WTC11 (cell line): Measurements from ENCODE around the gene ATP11A. TPM values are rescaled to one million over a fixed set of nuclear protein-coding genes. Genes with fewer than 3 reads are reported as not detected.

Experiments
- ATAC-seq: fragments of 200-7000 bp; cut with Tn5 transposase; 2 replicates; pipeline ENCODE4 v1.10.0; 2021; ENCODE audit warnings: mild to moderate bottlenecking, moderate library complexity
- CTCF ChIA-PET: fragments of 300-600 bp; sonication (Branson Sonifier 250); formaldehyde crosslinking; loops from one replicate; lab custom pipeline; 2021; ENCODE audit warnings: antibody characterized with exemption; lab: Charles Lee
- POLR2A ChIA-PET: fragments of 350-600 bp; sonication (Branson Sonifier 250); formaldehyde crosslinking; loops from one replicate; lab custom pipeline; 2021; ENCODE audit warnings: antibody characterized with exemption; lab: Charles Lee
- DNase-seq: peaks from one replicate; pipeline ENCODE4 v3.0.0; 2021; ENCODE audit warnings: low spot score
- H3K27ac Mint-ChIP-seq: 2 replicates; pipeline ENCODE4 v1.8.0; 2021; ENCODE audit warnings: mixed read lengths
- H3K27me3 Mint-ChIP-seq: 2 replicates; pipeline ENCODE4 v1.8.0; 2021; ENCODE audit warnings: low read depth, mild to moderate bottlenecking, moderate library complexity, mixed read lengths
- H3K36me3 Mint-ChIP-seq: 2 replicates; pipeline ENCODE4 v1.8.0; 2021; ENCODE audit warnings: mixed read lengths
- H3K4me1 Mint-ChIP-seq: 2 replicates; pipeline ENCODE4 v1.8.0; 2022; ENCODE audit warnings: mixed read lengths
- H3K4me3 Mint-ChIP-seq: 2 replicates; pipeline ENCODE4 v1.8.0; 2021; ENCODE audit warnings: mild to moderate bottlenecking, moderate library complexity, mixed read lengths
- H3K9me3 Mint-ChIP-seq: 2 replicates; pipeline ENCODE4 v1.8.0; 2021; ENCODE audit warnings: mixed read lengths
- EMX1 ChIP-seq: fragments of 250-450 bp; sonication (Bioruptor Pico); IDR thresholded peaks from 2 replicates; pipeline ENCODE4 v1.8.0; 2021; ENCODE audit warnings: mild to moderate bottlenecking
- ESRRA ChIP-seq: sonication (generic); formaldehyde crosslinking; IDR thresholded peaks from 2 replicates; pipeline ENCODE4 v1.8.1; 2022; ENCODE audit warnings: mild to moderate bottlenecking, missing genetic modification reagents, borderline replicate concordance
- FOXJ3 ChIP-seq: sonication (generic); formaldehyde crosslinking; IDR thresholded peaks from 2 replicates; pipeline ENCODE4 v1.9.0; 2021; ENCODE audit warnings: missing genetic modification reagents, mild to moderate bottlenecking, borderline replicate concordance
- JUN ChIP-seq: sonication (generic); formaldehyde crosslinking; IDR thresholded peaks from 2 replicates; pipeline ENCODE4 v1.8.0; 2023; ENCODE audit warnings: mild to moderate bottlenecking, missing genetic modification reagents
- KAT7 ChIP-seq: sonication (generic); formaldehyde crosslinking; IDR thresholded peaks from 2 replicates; pipeline ENCODE4 v1.8.1; 2023; ENCODE audit warnings: missing genetic modification reagents, mild to moderate bottlenecking, borderline replicate concordance
- OVOL2 ChIP-seq: fragments of 250-450 bp; sonication (Bioruptor Pico); IDR thresholded peaks from 2 replicates; pipeline ENCODE4 v1.9.0; 2021; ENCODE audit warnings: mild to moderate bottlenecking, borderline replicate concordance
- RORB ChIP-seq: fragments of 250-450 bp; sonication (Bioruptor Pico); IDR thresholded peaks from 2 replicates; pipeline ENCODE4 v1.9.0; 2021; ENCODE audit warnings: mild to moderate bottlenecking
- SP1 ChIP-seq: sonication (generic); formaldehyde crosslinking; conservative IDR thresholded peaks from 2 replicates; pipeline ENCODE4 v1.8.1; 2022; ENCODE audit warnings: missing genetic modification reagents
- ZNF138 ChIP-seq: sonication (generic); formaldehyde crosslinking; conservative IDR thresholded peaks from 2 replicates; pipeline ENCODE4 v1.8.1; 2022; ENCODE audit warnings: mild to moderate bottlenecking, moderate library complexity, missing genetic modification reagents
- ZNF219 ChIP-seq: sonication (generic); formaldehyde crosslinking; IDR thresholded peaks from 2 replicates; pipeline ENCODE4 v1.8.0; 2023; ENCODE audit warnings: missing genetic modification reagents, mild to moderate bottlenecking, borderline replicate concordance
- ZNF317 ChIP-seq: sonication (generic); formaldehyde crosslinking; IDR thresholded peaks from 2 replicates; pipeline ENCODE4 v1.8.1; 2023; ENCODE audit warnings: low read depth, mild to moderate bottlenecking, moderate library complexity, missing genetic modification reagents, borderline replicate concordance
- ZNF396 ChIP-seq: fragments of 250-450 bp; sonication (Bioruptor Pico); IDR thresholded peaks from 2 replicates; pipeline ENCODE4 v1.8.0; 2021; ENCODE audit warnings: mild to moderate bottlenecking, moderate library complexity, borderline replicate concordance
- ZNF423 ChIP-seq: fragments of 250-450 bp; sonication (Bioruptor Pico); IDR thresholded peaks from 2 replicates; pipeline ENCODE4 v2.1.2; 2022; ENCODE audit warnings: mild to moderate bottlenecking, moderate library complexity
- total RNA-seq: library from RNA; stranded (reverse); gene quantifications from 3 replicates; pipeline ENCODE4 v1.2.3, GENCODE V29; 2021
- TF ChIP-seq, protein P1 (sequence below): fragments of 250-450 bp; sonication (Bioruptor Pico); IDR thresholded peaks from 2 replicates; pipeline ENCODE4 v2.1.2; 2022; ENCODE audit warnings: mild to moderate bottlenecking, moderate library complexity
- TF ChIP-seq, protein P2 (sequence below): sonication (generic); formaldehyde crosslinking; IDR thresholded peaks from 2 replicates; pipeline ENCODE4 v1.8.1; 2022; ENCODE audit warnings: mild to moderate bottlenecking, missing genetic modification reagents, moderate library complexity, borderline replicate concordance
- TF ChIP-seq, protein P3 (sequence below): fragments of 250-450 bp; sonication (Bioruptor Pico); IDR thresholded peaks from 2 replicates; pipeline ENCODE4 v1.9.0; 2021; ENCODE audit warnings: mild to moderate bottlenecking
- TF ChIP-seq, protein P4 (sequence below): sonication (generic); formaldehyde crosslinking; IDR thresholded peaks from 2 replicates; pipeline ENCODE4 v1.8.1; 2023; ENCODE audit warnings: mild to moderate bottlenecking, missing genetic modification reagents, borderline replicate concordance
- TF ChIP-seq, protein P5 (sequence below): fragments of 200-600 bp; IDR thresholded peaks from 2 replicates; pipeline ENCODE4 v1.8.0; 2022; ENCODE audit warnings: antibody characterized with exemption

ATP11A gene
- total RNA-seq, 1 experiment from 2014 or later: 100 TPM

DNA sequence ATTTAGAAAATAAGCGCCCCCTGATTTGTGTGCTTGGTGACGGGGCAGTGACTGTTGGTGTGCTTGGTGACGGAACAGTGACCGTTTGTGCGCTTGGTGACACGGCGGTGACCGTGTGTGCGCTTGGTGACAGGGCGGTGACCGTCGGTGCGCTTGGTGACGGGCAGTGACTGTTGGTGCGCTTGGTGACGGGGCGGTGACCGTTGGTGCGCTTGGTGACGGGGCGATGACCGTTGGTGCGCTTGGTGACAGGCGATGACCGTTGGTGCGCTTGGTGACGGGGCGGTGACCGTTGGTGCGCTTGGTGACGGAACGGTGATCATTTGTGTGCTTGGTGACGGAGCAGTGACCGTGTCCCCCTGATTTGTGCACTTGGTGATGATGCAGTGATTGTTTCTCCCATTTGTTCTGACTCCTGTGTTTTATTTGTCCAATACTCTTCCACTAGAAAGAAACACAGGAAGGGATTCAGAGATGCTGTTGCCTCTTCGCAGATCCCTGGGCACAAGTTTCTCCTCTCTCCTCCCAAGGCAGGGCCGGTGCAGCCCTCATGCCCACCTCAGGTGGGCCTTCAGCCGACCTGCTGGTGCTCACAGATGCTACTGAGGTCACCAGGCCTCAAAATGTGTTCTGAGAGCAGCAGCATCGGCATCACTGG is 128.3 kb downstream of the ATP11A start:
- no peak for DNase-seq
- Mint-ChIP-seq H3K9me3 (peaks cover 29% of the 10 kb centered on the region), H3K36me3 (peaks cover 83% of the 10 kb centered on the region), H3K4me3 (no peak overlapping the region), H3K4me1 (no peaks in the 10 kb centered on the region), H3K27ac (no peak overlapping the region), H3K27me3 (no peaks in the 10 kb centered on the region)
- CTCF ChIA-PET: no interaction called here
- ATAC-seq: no peak
- TF ChIP-seq, protein P1, sequence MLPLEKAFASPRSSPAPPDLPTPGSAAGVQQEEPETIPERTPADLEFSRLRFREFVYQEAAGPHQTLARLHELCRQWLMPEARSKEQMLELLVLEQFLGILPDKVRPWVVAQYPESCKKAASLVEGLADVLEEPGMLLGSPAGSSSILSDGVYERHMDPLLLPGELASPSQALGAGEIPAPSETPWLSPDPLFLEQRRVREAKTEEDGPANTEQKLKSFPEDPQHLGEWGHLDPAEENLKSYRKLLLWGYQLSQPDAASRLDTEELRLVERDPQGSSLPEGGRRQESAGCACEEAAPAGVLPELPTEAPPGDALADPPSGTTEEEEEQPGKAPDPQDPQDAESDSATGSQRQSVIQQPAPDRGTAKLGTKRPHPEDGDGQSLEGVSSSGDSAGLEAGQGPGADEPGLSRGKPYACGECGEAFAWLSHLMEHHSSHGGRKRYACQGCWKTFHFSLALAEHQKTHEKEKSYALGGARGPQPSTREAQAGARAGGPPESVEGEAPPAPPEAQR (CRISPR knock-in tag): no peak
- no peak for TF ChIP-seq FOXJ3
- TF ChIP-seq KAT7 (CRISPR knock-in tag): no peak
- no peak for TF ChIP-seq ZNF219
- TF ChIP-seq RORB: no peak
- TF ChIP-seq JUN (CRISPR knock-in tag): no peak
- TF ChIP-seq ZNF396 (CRISPR knock-in tag): no peak
- TF ChIP-seq, protein P2, sequence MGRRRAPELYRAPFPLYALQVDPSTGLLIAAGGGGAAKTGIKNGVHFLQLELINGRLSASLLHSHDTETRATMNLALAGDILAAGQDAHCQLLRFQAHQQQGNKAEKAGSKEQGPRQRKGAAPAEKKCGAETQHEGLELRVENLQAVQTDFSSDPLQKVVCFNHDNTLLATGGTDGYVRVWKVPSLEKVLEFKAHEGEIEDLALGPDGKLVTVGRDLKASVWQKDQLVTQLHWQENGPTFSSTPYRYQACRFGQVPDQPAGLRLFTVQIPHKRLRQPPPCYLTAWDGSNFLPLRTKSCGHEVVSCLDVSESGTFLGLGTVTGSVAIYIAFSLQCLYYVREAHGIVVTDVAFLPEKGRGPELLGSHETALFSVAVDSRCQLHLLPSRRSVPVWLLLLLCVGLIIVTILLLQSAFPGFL (CRISPR knock-in tag): no peak
- POLR2A ChIA-PET: no interaction called here

DNA sequence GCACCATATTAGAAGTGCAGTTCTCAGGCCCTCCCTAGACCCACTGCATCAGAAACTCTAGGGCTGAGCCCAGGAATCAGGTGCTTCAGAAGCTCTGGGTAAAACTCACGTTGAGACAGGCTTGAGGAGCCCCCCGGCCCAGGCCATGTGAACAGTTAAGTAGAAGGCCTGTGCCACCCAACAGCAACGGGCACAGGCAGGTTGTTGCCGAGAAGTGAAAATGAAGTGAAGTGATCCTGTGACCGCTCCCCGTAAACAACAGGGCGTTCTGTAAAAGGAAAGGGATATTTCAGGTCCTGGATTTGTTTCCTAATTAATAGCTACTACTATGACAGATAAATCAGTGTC is 128.8 kb downstream of the ATP11A start:
- Mint-ChIP-seq H3K27ac (no peak overlapping the region), H3K9me3 (peaks cover 24% of the 10 kb centered on the region), H3K4me3 (no peak overlapping the region), H3K4me1 (no peaks in the 10 kb centered on the region), H3K27me3 (no peaks in the 10 kb centered on the region), H3K36me3 (peaks cover 80% of the 10 kb centered on the region)
- POLR2A ChIA-PET: no interaction called here
- DNase-seq (no peak), ATAC-seq (no peak)
- no peak for TF ChIP-seq OVOL2 (CRISPR knock-in tag)
- TF ChIP-seq ESRRA (CRISPR knock-in tag): no peak
- TF ChIP-seq, protein P3, sequence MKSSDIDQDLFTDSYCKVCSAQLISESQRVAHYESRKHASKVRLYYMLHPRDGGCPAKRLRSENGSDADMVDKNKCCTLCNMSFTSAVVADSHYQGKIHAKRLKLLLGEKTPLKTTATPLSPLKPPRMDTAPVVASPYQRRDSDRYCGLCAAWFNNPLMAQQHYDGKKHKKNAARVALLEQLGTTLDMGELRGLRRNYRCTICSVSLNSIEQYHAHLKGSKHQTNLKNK (CRISPR knock-in tag): no peak
- TF ChIP-seq, protein P4, sequence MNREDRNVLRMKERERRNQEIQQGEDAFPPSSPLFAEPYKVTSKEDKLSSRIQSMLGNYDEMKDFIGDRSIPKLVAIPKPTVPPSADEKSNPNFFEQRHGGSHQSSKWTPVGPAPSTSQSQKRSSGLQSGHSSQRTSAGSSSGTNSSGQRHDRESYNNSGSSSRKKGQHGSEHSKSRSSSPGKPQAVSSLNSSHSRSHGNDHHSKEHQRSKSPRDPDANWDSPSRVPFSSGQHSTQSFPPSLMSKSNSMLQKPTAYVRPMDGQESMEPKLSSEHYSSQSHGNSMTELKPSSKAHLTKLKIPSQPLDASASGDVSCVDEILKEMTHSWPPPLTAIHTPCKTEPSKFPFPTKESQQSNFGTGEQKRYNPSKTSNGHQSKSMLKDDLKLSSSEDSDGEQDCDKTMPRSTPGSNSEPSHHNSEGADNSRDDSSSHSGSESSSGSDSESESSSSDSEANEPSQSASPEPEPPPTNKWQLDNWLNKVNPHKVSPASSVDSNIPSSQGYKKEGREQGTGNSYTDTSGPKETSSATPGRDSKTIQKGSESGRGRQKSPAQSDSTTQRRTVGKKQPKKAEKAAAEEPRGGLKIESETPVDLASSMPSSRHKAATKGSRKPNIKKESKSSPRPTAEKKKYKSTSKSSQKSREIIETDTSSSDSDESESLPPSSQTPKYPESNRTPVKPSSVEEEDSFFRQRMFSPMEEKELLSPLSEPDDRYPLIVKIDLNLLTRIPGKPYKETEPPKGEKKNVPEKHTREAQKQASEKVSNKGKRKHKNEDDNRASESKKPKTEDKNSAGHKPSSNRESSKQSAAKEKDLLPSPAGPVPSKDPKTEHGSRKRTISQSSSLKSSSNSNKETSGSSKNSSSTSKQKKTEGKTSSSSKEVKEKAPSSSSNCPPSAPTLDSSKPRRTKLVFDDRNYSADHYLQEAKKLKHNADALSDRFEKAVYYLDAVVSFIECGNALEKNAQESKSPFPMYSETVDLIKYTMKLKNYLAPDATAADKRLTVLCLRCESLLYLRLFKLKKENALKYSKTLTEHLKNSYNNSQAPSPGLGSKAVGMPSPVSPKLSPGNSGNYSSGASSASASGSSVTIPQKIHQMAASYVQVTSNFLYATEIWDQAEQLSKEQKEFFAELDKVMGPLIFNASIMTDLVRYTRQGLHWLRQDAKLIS (CRISPR knock-in tag): no peak
- TF ChIP-seq SP1: no peak
- TF ChIP-seq, protein P5, sequence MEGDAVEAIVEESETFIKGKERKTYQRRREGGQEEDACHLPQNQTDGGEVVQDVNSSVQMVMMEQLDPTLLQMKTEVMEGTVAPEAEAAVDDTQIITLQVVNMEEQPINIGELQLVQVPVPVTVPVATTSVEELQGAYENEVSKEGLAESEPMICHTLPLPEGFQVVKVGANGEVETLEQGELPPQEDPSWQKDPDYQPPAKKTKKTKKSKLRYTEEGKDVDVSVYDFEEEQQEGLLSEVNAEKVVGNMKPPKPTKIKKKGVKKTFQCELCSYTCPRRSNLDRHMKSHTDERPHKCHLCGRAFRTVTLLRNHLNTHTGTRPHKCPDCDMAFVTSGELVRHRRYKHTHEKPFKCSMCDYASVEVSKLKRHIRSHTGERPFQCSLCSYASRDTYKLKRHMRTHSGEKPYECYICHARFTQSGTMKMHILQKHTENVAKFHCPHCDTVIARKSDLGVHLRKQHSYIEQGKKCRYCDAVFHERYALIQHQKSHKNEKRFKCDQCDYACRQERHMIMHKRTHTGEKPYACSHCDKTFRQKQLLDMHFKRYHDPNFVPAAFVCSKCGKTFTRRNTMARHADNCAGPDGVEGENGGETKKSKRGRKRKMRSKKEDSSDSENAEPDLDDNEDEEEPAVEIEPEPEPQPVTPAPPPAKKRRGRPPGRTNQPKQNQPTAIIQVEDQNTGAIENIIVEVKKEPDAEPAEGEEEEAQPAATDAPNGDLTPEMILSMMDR: no peak
- TF ChIP-seq ZNF423 (CRISPR knock-in tag): no peak
- no peak for TF ChIP-seq EMX1
- TF ChIP-seq, protein P2 (CRISPR knock-in tag): no peak
- TF ChIP-seq ZNF396 (CRISPR knock-in tag): no peak
- TF ChIP-seq ZNF317 (CRISPR knock-in tag): no peak
- TF ChIP-seq ZNF138: no peak
- CTCF ChIA-PET: no interaction called here
